ENCODE measurements around the gene MET.
"Not testable (repeated sequence)": the region's sequence is repeated elsewhere in the genome, so short reads cannot be mapped to it uniquely, and the experiment has no call there.

The MET gene

DNA sequence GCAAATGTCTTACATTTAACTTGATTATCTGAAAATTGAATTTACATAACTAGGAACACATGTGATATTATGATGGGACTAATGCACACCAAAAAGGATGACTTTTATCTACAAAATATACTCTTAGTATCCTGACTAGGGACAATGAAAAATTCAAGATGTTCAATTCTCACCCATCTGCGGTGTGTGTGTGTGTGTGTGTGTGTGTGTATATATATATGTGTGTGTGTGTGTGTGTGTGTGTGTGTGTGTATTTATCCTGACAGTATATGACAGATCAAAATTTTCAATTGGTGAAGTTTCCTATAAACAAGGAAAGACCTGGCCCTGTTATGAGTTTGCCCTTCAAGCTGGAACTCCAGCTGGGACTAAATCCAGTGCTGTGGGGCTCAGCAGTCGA is 40.3 kb upstream of the MET start:
- H3K9me3 ChIP-seq (ENCODE audit: severe bottlenecking) = no peaks in the 10 kb centered on the region
- TF ChIP-seq, protein P1, sequence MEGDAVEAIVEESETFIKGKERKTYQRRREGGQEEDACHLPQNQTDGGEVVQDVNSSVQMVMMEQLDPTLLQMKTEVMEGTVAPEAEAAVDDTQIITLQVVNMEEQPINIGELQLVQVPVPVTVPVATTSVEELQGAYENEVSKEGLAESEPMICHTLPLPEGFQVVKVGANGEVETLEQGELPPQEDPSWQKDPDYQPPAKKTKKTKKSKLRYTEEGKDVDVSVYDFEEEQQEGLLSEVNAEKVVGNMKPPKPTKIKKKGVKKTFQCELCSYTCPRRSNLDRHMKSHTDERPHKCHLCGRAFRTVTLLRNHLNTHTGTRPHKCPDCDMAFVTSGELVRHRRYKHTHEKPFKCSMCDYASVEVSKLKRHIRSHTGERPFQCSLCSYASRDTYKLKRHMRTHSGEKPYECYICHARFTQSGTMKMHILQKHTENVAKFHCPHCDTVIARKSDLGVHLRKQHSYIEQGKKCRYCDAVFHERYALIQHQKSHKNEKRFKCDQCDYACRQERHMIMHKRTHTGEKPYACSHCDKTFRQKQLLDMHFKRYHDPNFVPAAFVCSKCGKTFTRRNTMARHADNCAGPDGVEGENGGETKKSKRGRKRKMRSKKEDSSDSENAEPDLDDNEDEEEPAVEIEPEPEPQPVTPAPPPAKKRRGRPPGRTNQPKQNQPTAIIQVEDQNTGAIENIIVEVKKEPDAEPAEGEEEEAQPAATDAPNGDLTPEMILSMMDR (IDR thresholded peaks at IDR 0.05; ENCODE audit: low read depth, low read length) = no peak
- H3K4me3 ChIP-seq (ENCODE audit: low read depth, low read length) = no peak overlapping the region
- no peak for DNase-seq
- H3K27me3 ChIP-seq (ENCODE audit: insufficient read depth, low read depth, severe bottlenecking) = no peaks in the 10 kb centered on the region
- no peaks in the 10 kb centered on the region for H3K36me3 ChIP-seq
- no peak overlapping the region for H3K27ac ChIP-seq

GRCh38 chr7:116632384-116632783 is 39.6 kb upstream of the MET start:
- TF ChIP-seq, protein P1 (IDR thresholded peaks at IDR 0.05; ENCODE audit: low read depth, low read length) = no peak
- Histone ChIP-seq H3K27ac (no peak overlapping the region), H3K27me3 (ENCODE audit: insufficient read depth, low read depth, severe bottlenecking) (no peaks in the 10 kb centered on the region), H3K36me3 (no peaks in the 10 kb centered on the region), H3K4me3 (ENCODE audit: low read depth, low read length) (no peak overlapping the region), H3K9me3 (ENCODE audit: severe bottlenecking) (no peaks in the 10 kb centered on the region)
- no peak for DNase-seq

DNA sequence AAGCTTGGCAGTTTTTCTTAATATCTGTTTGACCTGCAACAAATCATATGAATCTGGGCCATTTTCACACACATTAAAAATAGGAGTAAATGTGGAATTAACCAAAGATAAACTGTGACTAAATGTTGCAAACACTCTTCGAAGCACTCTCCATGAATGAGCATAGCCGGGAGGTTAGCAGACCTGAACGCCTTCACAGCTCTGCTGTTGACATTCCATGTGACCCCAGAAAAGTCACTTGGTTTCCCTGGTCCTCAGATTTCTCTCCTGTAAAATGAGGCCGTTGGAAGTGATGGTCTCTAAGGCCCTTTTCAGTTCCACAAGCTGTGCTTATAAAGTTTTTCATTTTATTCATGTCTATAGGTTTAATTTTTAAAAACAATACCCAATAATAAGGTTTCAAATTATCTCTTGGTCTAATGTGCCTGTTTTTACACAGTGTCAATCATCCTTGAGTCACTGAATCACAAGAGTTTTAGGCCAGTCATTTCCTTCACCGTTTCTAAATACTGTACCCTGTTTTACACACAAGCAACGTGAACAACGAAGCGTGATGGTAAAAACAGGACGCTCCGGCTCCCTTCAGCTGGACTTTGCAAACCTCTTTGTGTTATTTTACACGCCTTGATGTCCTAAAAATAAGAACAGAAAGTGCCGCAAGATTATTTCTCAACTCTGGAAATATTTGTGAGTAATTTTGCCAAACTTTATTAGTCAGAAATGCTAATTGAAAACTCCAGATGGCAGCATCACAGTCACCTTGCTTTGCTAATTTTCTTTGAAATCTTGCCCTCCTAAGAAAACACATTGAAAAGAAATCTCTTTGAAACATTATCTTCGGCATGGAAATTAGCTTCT is 38.6 kb upstream of the MET start:
- TF ChIP-seq, protein P1 (IDR thresholded peaks at IDR 0.05; ENCODE audit: low read depth, low read length) = no peak
- DNase-seq = no peak
- no peak overlapping the region for H3K4me3 ChIP-seq (ENCODE audit: low read depth, low read length)

GRCh38 chr7:116636997-116637396 is 35.0 kb upstream of the MET start:
- Histone ChIP-seq H3K27ac (no peak overlapping the region), H3K4me3 (ENCODE audit: low read depth, low read length) (no peak overlapping the region), H3K27me3 (ENCODE audit: insufficient read depth, low read depth, severe bottlenecking) (no peaks in the 10 kb centered on the region), H3K36me3 (no peaks in the 10 kb centered on the region), H3K9me3 (ENCODE audit: severe bottlenecking) (no peaks in the 10 kb centered on the region)
- no peak for DNase-seq
- TF ChIP-seq, protein P1 (IDR thresholded peaks at IDR 0.05; ENCODE audit: low read depth, low read length) = no peak

More for the DNA sequence above, 38.6 kb upstream of the MET start:
- H3K27me3 ChIP-seq (ENCODE audit: insufficient read depth, low read depth, severe bottlenecking) = no peaks in the 10 kb centered on the region
- no peaks in the 10 kb centered on the region for H3K9me3 ChIP-seq (ENCODE audit: severe bottlenecking)
- no peaks in the 10 kb centered on the region for H3K36me3 ChIP-seq
- H3K27ac ChIP-seq = no peak overlapping the region

DNA sequence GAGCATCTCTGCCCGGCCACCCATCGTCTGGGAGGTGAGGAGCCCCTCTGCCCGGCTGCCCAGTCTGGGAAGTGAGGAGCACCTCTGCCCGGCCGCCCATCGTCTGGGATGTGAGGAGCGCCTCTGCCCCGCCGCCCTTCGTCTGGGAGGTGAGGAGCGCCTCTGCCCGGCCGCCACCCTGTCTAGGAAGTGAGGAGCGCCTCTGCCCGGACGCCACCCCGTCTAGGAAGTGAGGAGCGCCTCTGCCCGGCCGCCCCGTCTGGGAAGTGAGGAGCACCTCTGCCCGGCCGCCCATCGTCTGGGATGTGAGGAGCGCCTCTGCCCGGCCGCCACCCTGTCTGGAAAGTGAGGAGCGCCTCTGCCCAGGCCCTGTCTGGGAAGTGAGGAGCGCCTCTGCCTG is 33.4 kb upstream of the MET start:
- not testable (repeated sequence) for DNase-seq; H3K27me3 ChIP-seq (ENCODE audit: insufficient read depth, low read depth, severe bottlenecking); H3K9me3 ChIP-seq (ENCODE audit: severe bottlenecking); H3K36me3 ChIP-seq; H3K27ac ChIP-seq; H3K4me3 ChIP-seq (ENCODE audit: low read depth, low read length)

DNA sequence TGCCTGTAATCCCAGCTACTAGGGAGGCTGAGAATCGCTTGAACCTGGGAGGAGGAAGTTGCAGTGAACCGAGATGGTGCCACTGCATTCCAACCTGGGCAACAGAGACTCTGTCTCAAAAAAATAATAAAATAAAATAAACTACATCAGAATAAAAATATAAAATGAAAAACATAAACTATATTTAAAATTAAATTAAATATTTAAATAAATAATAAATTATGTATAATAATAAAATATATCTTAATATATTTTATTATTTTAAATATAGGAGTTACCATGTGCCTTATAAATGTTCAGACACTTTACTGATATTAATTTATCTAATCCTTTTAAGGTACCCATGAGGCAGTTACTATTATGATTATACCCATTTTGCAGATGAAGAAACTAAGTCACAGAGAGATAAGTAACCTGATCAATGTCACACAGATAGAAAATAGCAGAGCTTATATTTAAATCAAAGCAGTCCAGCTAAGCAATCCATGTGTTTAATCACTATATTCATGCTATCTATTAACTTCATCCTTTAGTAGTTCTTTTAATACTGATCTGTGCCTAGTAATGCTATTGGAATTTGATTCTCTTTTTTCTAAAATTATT is 30.3 kb upstream of the MET start:
- H3K27ac ChIP-seq = no peak overlapping the region
- DNase-seq = no peak
- no peaks in the 10 kb centered on the region for H3K27me3 ChIP-seq (ENCODE audit: insufficient read depth, low read depth, severe bottlenecking)
- TF ChIP-seq, protein P1 (IDR thresholded peaks at IDR 0.05; ENCODE audit: low read depth, low read length) = no peak
- no peaks in the 10 kb centered on the region for H3K9me3 ChIP-seq (ENCODE audit: severe bottlenecking)
- H3K4me3 ChIP-seq (ENCODE audit: low read depth, low read length) = no peak overlapping the region
- H3K36me3 ChIP-seq = no peaks in the 10 kb centered on the region

GRCh38 chr7:116643148-116643547 is 28.8 kb upstream of the MET start:
- not testable (repeated sequence) for DNase-seq; H3K27me3 ChIP-seq (ENCODE audit: insufficient read depth, low read depth, severe bottlenecking); H3K4me3 ChIP-seq (ENCODE audit: low read depth, low read length); H3K36me3 ChIP-seq; H3K27ac ChIP-seq; H3K9me3 ChIP-seq (ENCODE audit: severe bottlenecking)
